ENCODE results near the gene KRT25.

DNA sequence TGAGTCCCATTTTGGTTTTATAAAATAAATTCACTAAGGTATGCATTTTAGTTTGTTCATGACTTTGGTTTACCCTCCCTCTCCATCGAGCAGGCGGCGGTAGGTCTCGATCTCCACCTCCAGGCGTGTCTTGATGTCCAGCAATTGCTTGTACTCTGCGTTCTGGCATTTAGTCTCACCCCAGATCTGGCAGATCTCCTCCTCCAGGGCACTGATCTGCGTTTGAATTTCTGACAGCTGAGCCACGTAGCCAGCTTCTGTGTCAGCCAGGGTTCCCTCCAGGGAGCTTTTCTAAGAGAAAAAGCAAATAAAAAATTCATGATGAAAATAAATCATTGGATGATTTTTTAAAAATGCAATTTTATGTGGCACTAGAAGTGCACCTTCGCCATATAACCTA, 55.8 kb downstream of the KRT25 start:
- TF ChIP-seq, protein P1, sequence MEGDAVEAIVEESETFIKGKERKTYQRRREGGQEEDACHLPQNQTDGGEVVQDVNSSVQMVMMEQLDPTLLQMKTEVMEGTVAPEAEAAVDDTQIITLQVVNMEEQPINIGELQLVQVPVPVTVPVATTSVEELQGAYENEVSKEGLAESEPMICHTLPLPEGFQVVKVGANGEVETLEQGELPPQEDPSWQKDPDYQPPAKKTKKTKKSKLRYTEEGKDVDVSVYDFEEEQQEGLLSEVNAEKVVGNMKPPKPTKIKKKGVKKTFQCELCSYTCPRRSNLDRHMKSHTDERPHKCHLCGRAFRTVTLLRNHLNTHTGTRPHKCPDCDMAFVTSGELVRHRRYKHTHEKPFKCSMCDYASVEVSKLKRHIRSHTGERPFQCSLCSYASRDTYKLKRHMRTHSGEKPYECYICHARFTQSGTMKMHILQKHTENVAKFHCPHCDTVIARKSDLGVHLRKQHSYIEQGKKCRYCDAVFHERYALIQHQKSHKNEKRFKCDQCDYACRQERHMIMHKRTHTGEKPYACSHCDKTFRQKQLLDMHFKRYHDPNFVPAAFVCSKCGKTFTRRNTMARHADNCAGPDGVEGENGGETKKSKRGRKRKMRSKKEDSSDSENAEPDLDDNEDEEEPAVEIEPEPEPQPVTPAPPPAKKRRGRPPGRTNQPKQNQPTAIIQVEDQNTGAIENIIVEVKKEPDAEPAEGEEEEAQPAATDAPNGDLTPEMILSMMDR (conservative IDR thresholded peaks at IDR 0.05): no peak
- no peak for TF ChIP-seq EZH2 (IDR thresholded peaks at IDR 0.05; ENCODE audit: low read depth)
